Liver (tissue), 3 donors: ENCODE data around the gene KIF6.

Experiments used
- EGR1 ChIP-seq, 2 donors: IDR thresholded peaks; 2 replicates each; pipeline ENCODE4 v1.6.1; 2016 to 2018; ENCODE audit warnings: antibody characterized with exemption in 2 of 2, low read depth in 2 of 2
- FOXA1 ChIP-seq: IDR thresholded peaks from 2 replicates; pipeline ENCODE4 v1.6.1; 2016; ENCODE audit warnings: antibody characterized with exemption
- FOXA2 ChIP-seq: IDR thresholded peaks from 2 replicates; pipeline ENCODE4 v1.6.1; 2016; ENCODE audit warnings: antibody characterized with exemption
- JUND ChIP-seq, 2 donors: IDR thresholded peaks; 2 replicates each; pipeline ENCODE4 v1.6.1; 2016; ENCODE audit warnings: antibody characterized with exemption in 2 of 2
- NR2F2 ChIP-seq: IDR thresholded peaks from 2 replicates; pipeline ENCODE4 v1.6.1; 2016; ENCODE audit warnings: antibody characterized with exemption
- TAF1 ChIP-seq: conservative IDR thresholded peaks from 2 replicates; pipeline ENCODE4 v1.6.1; 2016; ENCODE audit warnings: antibody characterized with exemption, mild to moderate bottlenecking
- YY1 ChIP-seq: IDR thresholded peaks from 2 replicates; pipeline ENCODE4 v1.6.1; 2016; ENCODE audit warnings: antibody characterized with exemption, mild to moderate bottlenecking
- TF ChIP-seq, protein P1 (sequence below): fragments of 150-350 bp; IDR thresholded peaks from 2 replicates; pipeline ENCODE4 v1.5.1; 2017; ENCODE audit warnings: improper control_type of control experiment, low read depth, low read length; ENCODE audit not compliant: missing input control
- TF ChIP-seq, protein P2 (sequence below): IDR thresholded peaks from 2 replicates; pipeline ENCODE4 v1.6.1; 2016; ENCODE audit warnings: antibody characterized with exemption, mild to moderate bottlenecking
- donor health status: healthy.
- donor health status: healthy.

DNA sequence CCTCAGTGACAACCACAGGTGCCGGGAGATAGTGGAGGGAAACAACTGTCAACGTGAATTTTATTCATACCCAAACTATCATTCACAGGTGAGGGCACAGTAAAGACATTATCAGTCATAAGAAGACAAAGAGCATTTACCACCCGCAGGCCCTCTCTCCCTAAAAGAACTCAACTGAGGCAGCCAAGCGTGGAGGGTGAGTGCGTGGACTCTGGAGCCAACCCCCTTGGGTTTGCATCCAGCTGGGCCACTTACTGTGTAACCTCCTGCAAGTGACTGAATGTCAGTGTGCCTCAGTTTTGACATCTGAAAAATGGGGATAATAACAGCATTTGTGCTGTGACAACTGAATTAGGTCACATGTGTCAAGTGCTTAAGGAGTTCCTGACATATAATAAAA, 332.1 kb downstream of the KIF6 start:
- TF ChIP-seq NR2F2 (no peak), JUND (IDR thresholded peaks at IDR 0.05) (no peak), FOXA2 (no peak), YY1 (no peak), FOXA1 (no peak), TAF1 (no peak), EGR1 (IDR thresholded peaks at IDR 0.05; ENCODE audit: low read depth in 2 of 2) (no peak)
- TF ChIP-seq, protein P1, sequence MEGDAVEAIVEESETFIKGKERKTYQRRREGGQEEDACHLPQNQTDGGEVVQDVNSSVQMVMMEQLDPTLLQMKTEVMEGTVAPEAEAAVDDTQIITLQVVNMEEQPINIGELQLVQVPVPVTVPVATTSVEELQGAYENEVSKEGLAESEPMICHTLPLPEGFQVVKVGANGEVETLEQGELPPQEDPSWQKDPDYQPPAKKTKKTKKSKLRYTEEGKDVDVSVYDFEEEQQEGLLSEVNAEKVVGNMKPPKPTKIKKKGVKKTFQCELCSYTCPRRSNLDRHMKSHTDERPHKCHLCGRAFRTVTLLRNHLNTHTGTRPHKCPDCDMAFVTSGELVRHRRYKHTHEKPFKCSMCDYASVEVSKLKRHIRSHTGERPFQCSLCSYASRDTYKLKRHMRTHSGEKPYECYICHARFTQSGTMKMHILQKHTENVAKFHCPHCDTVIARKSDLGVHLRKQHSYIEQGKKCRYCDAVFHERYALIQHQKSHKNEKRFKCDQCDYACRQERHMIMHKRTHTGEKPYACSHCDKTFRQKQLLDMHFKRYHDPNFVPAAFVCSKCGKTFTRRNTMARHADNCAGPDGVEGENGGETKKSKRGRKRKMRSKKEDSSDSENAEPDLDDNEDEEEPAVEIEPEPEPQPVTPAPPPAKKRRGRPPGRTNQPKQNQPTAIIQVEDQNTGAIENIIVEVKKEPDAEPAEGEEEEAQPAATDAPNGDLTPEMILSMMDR = no peak
- TF ChIP-seq, protein P2, sequence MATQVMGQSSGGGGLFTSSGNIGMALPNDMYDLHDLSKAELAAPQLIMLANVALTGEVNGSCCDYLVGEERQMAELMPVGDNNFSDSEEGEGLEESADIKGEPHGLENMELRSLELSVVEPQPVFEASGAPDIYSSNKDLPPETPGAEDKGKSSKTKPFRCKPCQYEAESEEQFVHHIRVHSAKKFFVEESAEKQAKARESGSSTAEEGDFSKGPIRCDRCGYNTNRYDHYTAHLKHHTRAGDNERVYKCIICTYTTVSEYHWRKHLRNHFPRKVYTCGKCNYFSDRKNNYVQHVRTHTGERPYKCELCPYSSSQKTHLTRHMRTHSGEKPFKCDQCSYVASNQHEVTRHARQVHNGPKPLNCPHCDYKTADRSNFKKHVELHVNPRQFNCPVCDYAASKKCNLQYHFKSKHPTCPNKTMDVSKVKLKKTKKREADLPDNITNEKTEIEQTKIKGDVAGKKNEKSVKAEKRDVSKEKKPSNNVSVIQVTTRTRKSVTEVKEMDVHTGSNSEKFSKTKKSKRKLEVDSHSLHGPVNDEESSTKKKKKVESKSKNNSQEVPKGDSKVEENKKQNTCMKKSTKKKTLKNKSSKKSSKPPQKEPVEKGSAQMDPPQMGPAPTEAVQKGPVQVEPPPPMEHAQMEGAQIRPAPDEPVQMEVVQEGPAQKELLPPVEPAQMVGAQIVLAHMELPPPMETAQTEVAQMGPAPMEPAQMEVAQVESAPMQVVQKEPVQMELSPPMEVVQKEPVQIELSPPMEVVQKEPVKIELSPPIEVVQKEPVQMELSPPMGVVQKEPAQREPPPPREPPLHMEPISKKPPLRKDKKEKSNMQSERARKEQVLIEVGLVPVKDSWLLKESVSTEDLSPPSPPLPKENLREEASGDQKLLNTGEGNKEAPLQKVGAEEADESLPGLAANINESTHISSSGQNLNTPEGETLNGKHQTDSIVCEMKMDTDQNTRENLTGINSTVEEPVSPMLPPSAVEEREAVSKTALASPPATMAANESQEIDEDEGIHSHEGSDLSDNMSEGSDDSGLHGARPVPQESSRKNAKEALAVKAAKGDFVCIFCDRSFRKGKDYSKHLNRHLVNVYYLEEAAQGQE = no peak
